AG04449 (cell line): Measurements from ENCODE around the gene GPX5.

Experiments used
- CTCF ChIA-PET: fragments of 350-600 bp; formaldehyde crosslinking; extraction: SDS; loops from one replicate; lab custom pipeline; 2021; ENCODE audit warnings: antibody characterized with exemption; lab: Yijun Ruan, JAX
- POLR2A ChIA-PET: fragments of 400-600, 350-600 bp; formaldehyde crosslinking; extraction: SDS; loops from one replicate; lab custom pipeline; 2020; ENCODE audit warnings: antibody characterized with exemption, inconsistent platforms; lab: Yijun Ruan, JAX
- DNase-seq: peaks from one replicate; pipeline ENCODE4 v3.0.0-alpha.2; 2010; ENCODE audit warnings: low read depth, low spot score
- H3K4me3 ChIP-seq: 2 replicates; pipeline ENCODE4 v1.5.1; 2011; ENCODE audit warnings: low read depth, mild to moderate bottlenecking, control low read depth, low read length
- CTCF ChIP-seq: IDR thresholded peaks from one replicate; pipeline ENCODE4 v1.5.1; 2011; ENCODE audit warnings: mild to moderate bottlenecking, moderate library complexity, low read length, control low read depth, inconsistent platforms; ENCODE audit not compliant: insufficient read depth; ENCODE audit errors: missing control alignments

GPX5 gene

GRCh38 chr6:28583463-28583862, 57.8 kb downstream of the GPX5 start:
- ChIA-PET CTCF (interaction anchor here (1.2 kb wide), 1 partner anchor 190 kb away, joined by 3 read pairs; no protein-coding TSS in a partner anchor), POLR2A (no interaction called here)
- DNase-seq = no peak
- no peak overlapping the region for H3K4me3 ChIP-seq
- TF ChIP-seq CTCF = no peak
